ENCODE results near the gene ECI2.

Gene ECI2

DNA sequence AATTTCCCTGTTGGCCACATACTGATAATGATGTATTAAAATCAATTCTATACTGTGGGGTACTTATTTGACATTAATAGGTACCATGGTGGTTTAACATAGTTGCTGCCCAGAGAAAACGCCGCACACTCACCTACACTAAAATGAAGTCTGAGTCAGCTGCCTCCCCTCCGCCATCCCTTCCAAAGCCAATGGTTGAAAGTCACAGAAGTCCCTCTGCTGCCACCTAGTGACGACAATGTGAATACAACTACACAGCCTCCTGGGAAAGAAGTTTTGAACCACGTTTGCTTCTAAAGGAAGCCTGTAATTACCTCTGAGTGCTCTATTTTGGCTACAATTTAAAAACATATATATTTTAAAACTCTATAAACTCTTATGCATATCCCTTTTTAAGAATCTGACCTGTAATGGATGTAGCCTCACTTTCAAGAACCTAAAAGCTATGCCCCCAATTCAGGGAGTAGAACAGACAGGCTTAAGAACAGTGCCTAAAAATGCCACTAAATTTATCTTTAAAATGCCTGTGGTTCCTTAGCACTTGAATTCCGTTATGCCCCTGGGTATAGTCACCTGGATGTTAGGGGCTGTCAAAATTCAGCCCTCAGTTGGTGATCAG, 20.6 kb upstream of the ECI2 start:
- Histone ChIP-seq H3K9ac (no peak overlapping the region), H3K9me3 (replicated peaks in 1 of 11) (peaks cover 0 to 5% (median 0%) of the 10 kb centered on the region in 11 experiments; a peak in 3 of 22 replicates), H3K27me3 (no peaks in the 10 kb centered on the region), H3K36me3 (no peaks in the 10 kb centered on the region), H3K4me3 (no peak overlapping the region), H3K4me2 (peak overlapping the region in 1 of 11 experiments; percentile 27; a peak in 1 of 22 replicates), H3K27ac (no peak overlapping the region), H3K4me1 (peaks cover 0 to 4% (median 0%) of the 10 kb centered on the region in 10 experiments; a peak in 1 of 20 replicates), H4K20me1 (no peaks in the 10 kb centered on the region)
- no peak for TF ChIP-seq Cebpa-rat (IDR thresholded peaks at IDR 0.05)

DNA sequence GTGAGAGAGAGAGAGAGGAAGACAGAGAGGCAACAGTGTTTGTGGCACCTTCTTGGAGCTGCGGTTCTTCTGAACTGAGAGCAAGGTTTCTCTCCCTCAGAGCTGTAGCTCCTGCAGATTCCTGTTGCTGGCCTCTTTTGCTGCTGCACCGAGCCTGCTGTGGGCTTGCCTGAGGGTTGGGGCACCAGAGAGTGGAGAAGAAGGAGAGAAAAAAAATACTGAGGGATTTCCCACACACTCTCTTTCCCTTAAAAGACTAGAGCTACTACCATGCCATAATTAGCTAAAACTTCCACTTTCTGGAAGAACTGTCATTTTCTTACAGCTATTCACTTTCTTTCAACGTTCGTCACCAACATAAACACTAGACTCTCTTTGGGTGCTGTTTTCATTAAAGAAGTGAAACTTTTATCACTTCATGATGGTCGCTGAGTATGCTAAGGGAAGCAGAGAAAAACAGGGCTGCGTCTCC, 18.2 kb upstream of the ECI2 start:
- Histone ChIP-seq H3K4me3 (no peak overlapping the region), H3K27ac (no peak overlapping the region), H3K9ac (no peak overlapping the region), H3K36me3 (no peaks in the 10 kb centered on the region), H3K4me2 (0 out of 22 replicates have a peak overlapping the region, but pooled peaks of 2 of the 11 experiments have one; percentile 1 to 14), H3K9me3 (replicated peaks in 1 of 11) (peaks cover 0 to 6% (median 0%) of the 10 kb centered on the region in 11 experiments; a peak in 4 of 22 replicates), H4K20me1 (no peaks in the 10 kb centered on the region), H3K4me1 (peaks cover 0 to 4% (median 0%) of the 10 kb centered on the region in 10 experiments; a peak in 1 of 20 replicates), H3K27me3 (no peaks in the 10 kb centered on the region)
- TF ChIP-seq Cebpa-rat (IDR thresholded peaks at IDR 0.05), result no peak

DNA sequence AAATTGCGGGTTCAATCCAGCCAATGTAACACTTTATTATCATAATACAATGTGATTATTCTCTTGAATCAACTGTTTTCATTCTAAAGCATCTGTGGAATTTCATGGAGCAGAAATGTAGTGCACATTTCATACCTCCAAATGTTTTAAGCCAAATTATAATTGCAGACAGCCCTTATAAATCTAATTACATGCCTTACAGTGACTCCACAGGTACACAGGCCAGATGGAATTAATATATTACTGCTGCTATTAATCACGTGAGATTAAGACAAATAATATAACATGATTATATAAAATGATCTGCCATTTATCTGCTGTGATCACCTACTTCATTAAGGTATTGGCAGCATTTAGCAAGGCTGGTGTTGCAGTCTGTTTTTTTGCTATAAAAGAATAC, 9.7 kb upstream of the ECI2 start:
- Histone ChIP-seq H3K9me3 (replicated peaks in 1 of 11) (peaks cover 0 to 9% (median 0%) of the 10 kb centered on the region in 11 experiments; a peak in 6 of 22 replicates), H3K9ac (no peak overlapping the region), H3K4me3 (no peak overlapping the region), H4K20me1 (no peaks in the 10 kb centered on the region), H3K4me1 (no peaks in the 10 kb centered on the region), H3K36me3 (no peaks in the 10 kb centered on the region), H3K27me3 (no peaks in the 10 kb centered on the region), H3K4me2 (no peak overlapping the region), H3K27ac (no peak overlapping the region)
- no peak for TF ChIP-seq Cebpa-rat (IDR thresholded peaks at IDR 0.05)

DNA sequence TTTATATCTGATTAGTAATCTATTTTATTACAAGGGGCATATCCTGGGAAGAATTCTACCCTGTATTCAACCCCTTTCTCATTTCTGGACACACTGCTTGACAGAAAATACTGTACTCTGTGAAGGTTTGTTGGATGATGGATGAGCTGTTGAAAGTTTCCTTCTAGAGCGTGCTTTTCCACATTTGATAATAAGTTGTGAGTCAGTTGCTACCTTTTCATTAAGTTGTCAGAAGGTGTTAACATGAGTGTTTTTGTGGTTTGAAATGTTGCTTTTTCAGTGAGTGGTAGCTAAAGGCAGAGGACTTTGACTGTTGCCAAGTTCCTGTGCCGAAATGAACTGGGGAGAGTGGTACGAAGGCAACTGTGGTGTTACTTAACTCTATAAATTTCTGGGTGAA, 3.9 kb upstream of the ECI2 start:
- H3K27ac ChIP-seq, result no peak overlapping the region
- H3K27me3 ChIP-seq, result no peaks in the 10 kb centered on the region
- no peak for TF ChIP-seq Cebpa-rat (IDR thresholded peaks at IDR 0.05)
- H3K4me2 ChIP-seq, result no peak overlapping the region
- H3K4me3 ChIP-seq, result no peak overlapping the region
- H3K9me3 ChIP-seq (replicated peaks in 1 of 11), result peaks cover 0 to 9% (median 0%) of the 10 kb centered on the region in 11 experiments; a peak in 5 of 22 replicates
- peaks cover 6 to 26% (median 12%) of the 10 kb centered on the region in 10 experiments for H3K4me1 ChIP-seq
- no peaks in the 10 kb centered on the region for H3K36me3 ChIP-seq
- H4K20me1 ChIP-seq, result no peaks in the 10 kb centered on the region
- H3K9ac ChIP-seq, result no peak overlapping the region

DNA sequence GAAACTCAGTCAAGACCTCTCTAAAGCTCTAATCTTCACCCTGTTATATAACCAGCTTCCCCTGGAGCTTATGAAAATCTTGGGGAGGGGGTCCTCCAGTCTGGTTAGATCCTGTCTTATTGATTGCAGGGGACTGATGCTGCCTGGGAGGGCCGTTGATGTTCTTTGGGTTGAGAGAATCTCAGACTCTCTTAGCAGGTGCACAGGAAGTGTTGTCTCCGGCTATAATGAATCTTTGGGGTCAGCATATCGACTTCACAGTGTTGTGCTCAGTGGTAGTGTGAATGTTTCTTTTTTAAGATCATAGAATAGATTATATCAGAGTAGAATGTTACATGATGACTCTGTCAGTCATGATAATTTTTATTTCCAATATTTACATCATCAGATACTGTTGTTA, 2.8 kb upstream of the ECI2 start:
- Histone ChIP-seq H3K27ac (no peak overlapping the region), H3K9ac (no peak overlapping the region), H3K4me2 (peak overlapping the region in 7 of 11 experiments; percentile 10 to 50 (median 34); a peak in 9 of 22 replicates)

DNA sequence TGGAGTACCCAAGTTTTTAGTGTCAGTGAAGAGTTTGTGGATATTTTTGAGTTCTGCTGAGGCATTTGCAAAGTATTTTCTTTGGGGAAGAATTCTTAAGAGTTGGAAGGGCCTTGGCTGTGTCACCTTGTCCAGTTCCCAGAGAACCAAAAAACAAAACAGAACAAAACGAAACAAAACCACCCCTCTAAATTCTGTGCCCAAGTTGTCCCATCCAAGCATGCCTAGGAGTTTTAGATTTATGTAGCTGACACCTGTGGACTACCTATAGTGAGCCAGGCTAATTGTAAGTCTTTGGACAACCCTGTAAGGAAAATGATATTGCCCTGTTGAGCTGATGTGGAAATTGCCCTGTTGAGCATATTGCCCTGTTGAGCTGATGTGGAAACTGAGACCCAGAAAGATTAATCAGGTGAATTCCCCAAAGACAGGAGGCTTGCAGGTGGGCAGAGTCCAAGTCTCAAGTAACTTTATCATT, 1.0 kb upstream of the ECI2 start:
- Histone ChIP-seq H4K20me1 (peaks cover 0 to 4% (median 0%) of the 10 kb centered on the region in 11 experiments; a peak in 2 of 22 replicates), H3K4me2 (peak overlapping the region; percentile 64 to 94 (median 83)), H3K4me3 (peak overlapping the region; percentile 53 to 77 (median 66)), H3K9ac (peak overlapping the region; percentile 46 to 80 (median 74); a peak in 21 of 22 replicates), H3K27ac (peak overlapping the region in 10 of 11 experiments; percentile 40 to 75 (median 65); a peak in 19 of 22 replicates), H3K36me3 (peaks cover 9 to 20% (median 16%) of the 10 kb centered on the region in 11 experiments), H3K27me3 (no peaks in the 10 kb centered on the region), H3K4me1 (peaks cover 17 to 35% (median 22%) of the 10 kb centered on the region in 10 experiments), H3K9me3 (replicated peaks in 1 of 11) (peaks cover 0 to 12% (median 8%) of the 10 kb centered on the region in 11 experiments; a peak in 11 of 22 replicates)
- no peak for TF ChIP-seq Cebpa-rat (IDR thresholded peaks at IDR 0.05)

More for the DNA sequence above, 2.8 kb upstream of the ECI2 start:
- Histone ChIP-seq H3K27me3 (no peaks in the 10 kb centered on the region), H3K36me3 (0 out of 22 replicates have a peak, but pooled peaks cover 0 to 2% (median 0%) of the 10 kb centered on the region in 11 experiments), H3K4me3 (no peak overlapping the region), H3K9me3 (replicated peaks in 1 of 11) (peaks cover 0 to 5% (median 0%) of the 10 kb centered on the region in 11 experiments; a peak in 5 of 22 replicates), H3K4me1 (peaks cover 17 to 35% (median 22%) of the 10 kb centered on the region in 10 experiments), H4K20me1 (peaks cover 0 to 4% (median 0%) of the 10 kb centered on the region in 11 experiments; a peak in 2 of 22 replicates)
- no peak for TF ChIP-seq Cebpa-rat (IDR thresholded peaks at IDR 0.05)

DNA sequence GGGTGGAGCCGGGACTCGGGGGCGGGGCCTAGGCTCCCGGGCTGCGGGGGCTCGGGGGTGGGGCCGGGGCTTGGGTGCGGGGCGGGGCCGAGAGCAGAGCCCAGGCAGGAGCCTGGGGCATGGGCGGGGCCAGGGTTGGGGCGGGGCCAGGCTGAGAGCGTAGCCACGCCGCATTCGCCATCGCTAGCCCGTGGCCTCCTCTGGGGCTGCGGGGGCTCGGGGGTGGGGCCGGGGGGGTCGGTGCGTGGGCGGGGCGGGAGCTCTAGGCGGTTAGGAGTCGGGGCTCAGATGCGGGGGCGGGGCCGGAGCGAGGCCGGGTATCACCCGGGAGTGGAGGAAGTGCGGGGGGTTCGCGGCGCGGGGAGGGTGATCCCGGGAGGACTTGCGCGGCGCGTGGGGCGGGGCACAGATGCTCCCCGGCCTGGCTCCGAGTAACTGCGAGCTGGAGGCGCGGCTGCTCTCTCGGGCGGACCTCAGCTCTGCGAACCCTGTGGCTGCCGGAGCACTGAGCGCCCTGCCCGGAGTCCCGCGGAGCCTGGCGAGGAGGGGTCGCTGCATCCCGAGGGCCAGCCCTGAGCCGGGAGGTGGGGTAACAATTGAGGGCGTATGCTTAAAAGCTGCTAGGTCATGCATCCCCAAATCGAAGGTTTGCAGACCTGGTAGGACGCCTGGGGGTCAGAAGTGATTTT, 434 bp upstream of the ECI2 start:
- Histone ChIP-seq H3K4me3 (peak overlapping the region; percentile 53 to 93 (median 70)), H3K4me1 (peaks cover 17 to 35% (median 22%) of the 10 kb centered on the region in 10 experiments), H3K36me3 (peaks cover 15 to 25% (median 21%) of the 10 kb centered on the region in 11 experiments), H3K27me3 (no peaks in the 10 kb centered on the region), H3K27ac (peak overlapping the region in 10 of 11 experiments; percentile 40 to 75 (median 65); a peak in 19 of 22 replicates), H3K9me3 (replicated peaks in 1 of 11) (peaks cover 0 to 12% (median 8%) of the 10 kb centered on the region in 11 experiments; a peak in 11 of 22 replicates), H4K20me1 (peaks cover 0 to 4% (median 0%) of the 10 kb centered on the region in 11 experiments; a peak in 2 of 22 replicates), H3K9ac (peak overlapping the region; percentile 46 to 80 (median 74); a peak in 21 of 22 replicates), H3K4me2 (peak overlapping the region; percentile 64 to 94 (median 83))
- no peak for TF ChIP-seq Cebpa-rat (IDR thresholded peaks at IDR 0.05)

DNA sequence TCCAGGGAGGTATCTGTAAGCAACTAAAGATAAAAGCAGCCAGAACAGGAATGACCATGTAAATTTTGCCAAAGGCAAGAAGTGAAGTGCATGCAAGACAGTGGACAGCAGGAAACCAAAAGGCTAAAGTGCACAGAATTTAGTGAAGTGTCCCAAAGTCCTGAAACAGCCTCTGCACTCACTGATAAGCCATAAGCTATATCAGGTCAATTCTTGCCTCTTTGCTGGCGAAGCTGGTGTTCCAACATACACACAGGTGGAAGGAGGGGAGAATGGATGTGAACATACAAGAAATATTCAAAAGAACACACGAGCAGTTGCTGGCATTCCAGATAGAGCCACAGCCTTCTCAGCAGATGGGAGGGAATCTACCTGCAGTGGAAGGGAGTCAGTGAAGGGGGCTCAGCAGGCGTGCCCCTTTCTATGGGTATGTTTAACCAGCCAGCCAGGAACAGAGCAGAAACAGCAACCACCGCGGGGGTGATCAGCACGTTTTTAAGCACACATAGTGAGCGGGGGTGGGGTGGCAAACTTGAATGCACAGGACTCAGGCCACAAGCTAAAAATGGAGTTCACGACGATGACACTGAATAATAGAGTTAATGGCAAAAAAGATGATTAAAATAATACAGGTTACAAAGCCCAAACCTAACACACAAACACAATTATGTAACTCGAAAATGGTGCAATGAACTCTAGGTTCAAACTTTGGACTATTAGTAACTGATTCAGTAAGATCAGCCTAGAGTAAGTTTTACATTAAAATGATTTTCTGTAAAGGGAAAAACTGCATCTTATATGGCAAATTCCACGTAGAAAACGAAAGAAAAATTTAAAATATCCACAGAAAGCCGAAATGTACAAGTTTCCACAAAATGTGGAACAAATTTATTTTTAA, 1.2 kb downstream of the ECI2 start:
- Histone ChIP-seq H3K4me3 (peak overlapping the region; percentile 66 to 94 (median 80)), H3K4me2 (peak overlapping the region; percentile 74 to 91 (median 83)), H3K36me3 (peaks cover 31 to 41% (median 38%) of the 10 kb centered on the region in 11 experiments), H3K9me3 (replicated peaks in 1 of 11) (peaks cover 0 to 12% (median 8%) of the 10 kb centered on the region in 11 experiments; a peak in 11 of 22 replicates), H3K9ac (peak overlapping the region; percentile 76 to 90 (median 85)), H3K4me1 (peaks cover 17 to 35% (median 22%) of the 10 kb centered on the region in 10 experiments), H3K27me3 (no peaks in the 10 kb centered on the region), H4K20me1 (peaks cover 0 to 4% (median 0%) of the 10 kb centered on the region in 11 experiments; a peak in 2 of 22 replicates), H3K27ac (peak overlapping the region in 9 of 11 experiments; percentile 66 to 87 (median 80); a peak in 19 of 22 replicates)
- TF ChIP-seq Cebpa-rat (IDR thresholded peaks at IDR 0.05), result no peak

Data from BLaER1 treated with 17β-estradiol and CSF1 and Interleukin-3, amounts not matched to agents 10 nM and 100 nM (cell line).